ENCODE results near the gene KLF2.
"Not testable (repeated sequence)": the region's sequence is repeated elsewhere in the genome, so short reads cannot be mapped to it uniquely, and the experiment has no call there.

Gene KLF2

GRCh38 chr19:16338470-16339360 is 14.1 kb downstream of the KLF2 start:
- peaks cover 9% of the 10 kb centered on the region for H3K4me1 ChIP-seq (ENCODE audit: insufficient read depth, insufficient read length)
- H3K9me3 ChIP-seq (ENCODE audit: insufficient read depth, low read length): no peaks in the 10 kb centered on the region
- no peak overlapping the region for H3K9ac ChIP-seq (ENCODE audit: insufficient read length, low read depth)
- peaks cover 37% of the 10 kb centered on the region for H3K27me3 ChIP-seq (ENCODE audit: insufficient read depth, insufficient read length)
- no peak overlapping the region for H3K4me3 ChIP-seq (ENCODE audit: insufficient read length, low read depth)
- no peak for DNase-seq (ENCODE audit: low read depth, low spot score)
- H3K36me3 ChIP-seq (ENCODE audit: insufficient read depth, insufficient read length, low read length): no peaks in the 10 kb centered on the region
- TF ChIP-seq ZNF274 (IDR thresholded peaks at IDR 0.05; ENCODE audit: low read depth, low read length) (no peak), YY1 (IDR thresholded peaks at IDR 0.05; ENCODE audit: insufficient read depth, insufficient read length) (no peak), SUZ12 (IDR thresholded peaks at IDR 0.05; ENCODE audit: extremely low read depth, insufficient read depth, insufficient read length) (no peak)

- Histone ChIP-seq H3K27me3 (ENCODE audit: insufficient read depth, insufficient read length) (peaks cover 37% of the 10 kb centered on the region), H3K9me3 (ENCODE audit: insufficient read depth, low read length) (no peaks in the 10 kb centered on the region), H3K4me1 (ENCODE audit: insufficient read depth, insufficient read length) (peaks cover 9% of the 10 kb centered on the region), H3K36me3 (ENCODE audit: insufficient read depth, insufficient read length, low read length) (no peaks in the 10 kb centered on the region), H3K4me3 (ENCODE audit: insufficient read length, low read depth) (no peak overlapping the region), H3K9ac (ENCODE audit: insufficient read length, low read depth) (no peak overlapping the region)
- no peak for TF ChIP-seq SUZ12 (IDR thresholded peaks at IDR 0.05; ENCODE audit: extremely low read depth, insufficient read depth, insufficient read length)
- no peak for TF ChIP-seq ZNF274 (IDR thresholded peaks at IDR 0.05; ENCODE audit: low read depth, low read length)
- TF ChIP-seq YY1 (IDR thresholded peaks at IDR 0.05; ENCODE audit: insufficient read depth, insufficient read length): no peak
- no peak for DNase-seq (ENCODE audit: low read depth, low spot score)
Measured at GRCh38 chr19:16339361-16339725, 14.7 kb downstream of the KLF2 start.

DNA sequence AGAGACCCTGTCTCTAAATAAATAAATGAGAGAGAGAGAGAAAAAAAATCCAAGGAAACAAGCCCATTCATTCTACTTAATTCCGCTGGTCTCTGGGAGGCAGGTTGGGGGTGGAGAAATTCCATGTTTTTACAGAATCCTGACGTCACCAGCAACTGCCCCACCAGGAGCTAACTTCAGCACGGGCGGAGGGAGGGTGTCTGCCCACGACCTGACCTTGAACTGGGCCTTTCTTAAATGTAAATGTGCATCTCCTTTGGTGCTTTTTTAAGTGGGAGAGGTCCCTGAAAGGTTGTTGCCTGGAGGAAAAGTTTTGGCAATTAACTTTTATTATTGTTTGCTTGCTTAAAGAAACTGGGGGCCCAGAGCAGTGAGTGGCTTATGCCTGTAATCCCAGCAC is 15.5 kb downstream of the KLF2 start:
- peaks cover 37% of the 10 kb centered on the region for H3K27me3 ChIP-seq (ENCODE audit: insufficient read depth, insufficient read length)
- H3K4me1 ChIP-seq (ENCODE audit: insufficient read depth, insufficient read length): peaks cover 9% of the 10 kb centered on the region
- H3K9ac ChIP-seq (ENCODE audit: insufficient read length, low read depth): no peak overlapping the region
- DNase-seq (ENCODE audit: low read depth, low spot score): peak; percentile 36
- H3K36me3 ChIP-seq (ENCODE audit: insufficient read depth, insufficient read length, low read length): no peaks in the 10 kb centered on the region
- TF ChIP-seq ZNF274 (IDR thresholded peaks at IDR 0.05; ENCODE audit: low read depth, low read length): no peak
- no peak for TF ChIP-seq YY1 (IDR thresholded peaks at IDR 0.05; ENCODE audit: insufficient read depth, insufficient read length)
- TF ChIP-seq SUZ12 (IDR thresholded peaks at IDR 0.05; ENCODE audit: extremely low read depth, insufficient read depth, insufficient read length): no peak
- H3K9me3 ChIP-seq (ENCODE audit: insufficient read depth, low read length): no peaks in the 10 kb centered on the region
- no peak overlapping the region for H3K4me3 ChIP-seq (ENCODE audit: insufficient read length, low read depth)

GRCh38 chr19:16340654-16341053 is 16.0 kb downstream of the KLF2 start:
- DNase-seq (ENCODE audit: low read depth, low spot score): no peak
- TF ChIP-seq SUZ12 (IDR thresholded peaks at IDR 0.05; ENCODE audit: extremely low read depth, insufficient read depth, insufficient read length): no peak
- no peak for TF ChIP-seq YY1 (IDR thresholded peaks at IDR 0.05; ENCODE audit: insufficient read depth, insufficient read length)
- TF ChIP-seq ZNF274 (IDR thresholded peaks at IDR 0.05; ENCODE audit: low read depth, low read length): no peak
- no peaks in the 10 kb centered on the region for H3K9me3 ChIP-seq (ENCODE audit: insufficient read depth, low read length)
- H3K4me3 ChIP-seq (ENCODE audit: insufficient read length, low read depth): no peak overlapping the region
- H3K4me1 ChIP-seq (ENCODE audit: insufficient read depth, insufficient read length): peaks cover 7% of the 10 kb centered on the region
- no peaks in the 10 kb centered on the region for H3K36me3 ChIP-seq (ENCODE audit: insufficient read depth, insufficient read length, low read length)
- peaks cover 32% of the 10 kb centered on the region for H3K27me3 ChIP-seq (ENCODE audit: insufficient read depth, insufficient read length)
- no peak overlapping the region for H3K9ac ChIP-seq (ENCODE audit: insufficient read length, low read depth)

GRCh38 chr19:16342002-16342715 is 17.5 kb downstream of the KLF2 start:
- Histone ChIP-seq H3K9me3 (ENCODE audit: insufficient read depth, low read length) (no peaks in the 10 kb centered on the region), H3K9ac (ENCODE audit: insufficient read length, low read depth) (no peak overlapping the region), H3K27me3 (ENCODE audit: insufficient read depth, insufficient read length) (peaks cover 28% of the 10 kb centered on the region), H3K36me3 (ENCODE audit: insufficient read depth, insufficient read length, low read length) (no peaks in the 10 kb centered on the region), H3K4me3 (ENCODE audit: insufficient read length, low read depth) (no peak overlapping the region), H3K4me1 (ENCODE audit: insufficient read depth, insufficient read length) (peaks cover 7% of the 10 kb centered on the region)
- no peak for DNase-seq (ENCODE audit: low read depth, low spot score)
- TF ChIP-seq ZNF274 (IDR thresholded peaks at IDR 0.05; ENCODE audit: low read depth, low read length) (no peak), SUZ12 (IDR thresholded peaks at IDR 0.05; ENCODE audit: extremely low read depth, insufficient read depth, insufficient read length) (no peak), YY1 (IDR thresholded peaks at IDR 0.05; ENCODE audit: insufficient read depth, insufficient read length) (no peak)

DNA sequence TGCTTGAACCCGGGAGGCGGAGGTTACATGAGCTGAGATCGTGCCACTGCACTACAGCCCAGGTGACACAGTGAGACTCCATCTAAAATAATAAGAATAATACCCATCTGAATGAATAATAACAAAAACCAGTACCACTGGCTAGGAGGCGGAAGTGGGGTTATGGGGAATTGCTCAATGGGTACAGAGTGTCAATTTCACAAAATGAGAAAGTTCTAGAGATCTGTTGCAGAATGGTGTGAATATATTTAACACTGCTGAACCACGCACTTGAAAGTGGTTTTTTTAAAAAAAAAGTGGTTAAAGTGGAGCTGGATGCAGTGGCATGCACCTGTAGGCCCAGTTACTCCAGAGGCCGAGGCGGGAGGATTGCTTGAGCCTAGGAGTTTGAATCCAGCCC is 18.5 kb downstream of the KLF2 start:
- no peak for TF ChIP-seq SUZ12 (IDR thresholded peaks at IDR 0.05; ENCODE audit: extremely low read depth, insufficient read depth, insufficient read length)
- no peak for TF ChIP-seq YY1 (IDR thresholded peaks at IDR 0.05; ENCODE audit: insufficient read depth, insufficient read length)
- TF ChIP-seq ZNF274 (IDR thresholded peaks at IDR 0.05; ENCODE audit: low read depth, low read length): no peak
- no peak for DNase-seq (ENCODE audit: low read depth, low spot score)

DNA sequence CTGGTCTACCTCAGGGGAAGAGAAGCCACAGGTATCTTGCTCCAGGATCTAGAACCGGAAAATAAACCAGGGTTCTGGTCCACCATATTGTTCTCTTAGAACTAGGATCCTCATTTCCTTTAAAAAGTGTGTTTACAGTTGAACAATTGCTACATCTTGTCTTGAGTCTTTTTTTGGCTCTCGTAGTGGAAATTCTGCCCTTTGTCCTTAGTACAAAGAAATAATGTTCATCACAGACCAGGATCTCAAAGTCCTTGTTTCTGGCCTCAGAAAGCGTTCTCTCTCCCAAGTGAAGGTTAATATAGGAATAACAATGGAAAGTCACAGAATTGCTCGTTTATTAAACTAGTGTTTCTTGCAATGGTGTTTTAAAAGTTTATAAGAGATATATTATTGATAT is 20.8 kb downstream of the KLF2 start:
- Histone ChIP-seq H3K9ac (ENCODE audit: insufficient read length, low read depth) (no peak overlapping the region), H3K27me3 (ENCODE audit: insufficient read depth, insufficient read length) (peaks cover 5% of the 10 kb centered on the region), H3K4me3 (ENCODE audit: insufficient read length, low read depth) (no peak overlapping the region), H3K36me3 (ENCODE audit: insufficient read depth, insufficient read length, low read length) (no peaks in the 10 kb centered on the region), H3K9me3 (ENCODE audit: insufficient read depth, low read length) (no peaks in the 10 kb centered on the region), H3K4me1 (ENCODE audit: insufficient read depth, insufficient read length) (peaks cover 2% of the 10 kb centered on the region)
- TF ChIP-seq ZNF274 (IDR thresholded peaks at IDR 0.05; ENCODE audit: low read depth, low read length): no peak
- no peak for TF ChIP-seq YY1 (IDR thresholded peaks at IDR 0.05; ENCODE audit: insufficient read depth, insufficient read length)
- TF ChIP-seq SUZ12 (IDR thresholded peaks at IDR 0.05; ENCODE audit: extremely low read depth, insufficient read depth, insufficient read length): no peak
- no peak for DNase-seq (ENCODE audit: low read depth, low spot score)

More for the DNA sequence above, 18.5 kb downstream of the KLF2 start:
- Histone ChIP-seq H3K4me1 (ENCODE audit: insufficient read depth, insufficient read length) (peaks cover 6% of the 10 kb centered on the region), H3K36me3 (ENCODE audit: insufficient read depth, insufficient read length, low read length) (no peaks in the 10 kb centered on the region), H3K9me3 (ENCODE audit: insufficient read depth, low read length) (no peaks in the 10 kb centered on the region), H3K9ac (ENCODE audit: insufficient read length, low read depth) (no peak overlapping the region), H3K27me3 (ENCODE audit: insufficient read depth, insufficient read length) (peaks cover 19% of the 10 kb centered on the region), H3K4me3 (ENCODE audit: insufficient read length, low read depth) (no peak overlapping the region)

- not testable (repeated sequence) for DNase-seq (ENCODE audit: low read depth, low spot score); H3K9ac ChIP-seq (ENCODE audit: insufficient read length, low read depth); H3K4me3 ChIP-seq (ENCODE audit: insufficient read length, low read depth); H3K4me1 ChIP-seq (ENCODE audit: insufficient read depth, insufficient read length); H3K9me3 ChIP-seq (ENCODE audit: insufficient read depth, low read length); H3K36me3 ChIP-seq (ENCODE audit: insufficient read depth, insufficient read length, low read length); H3K27me3 ChIP-seq (ENCODE audit: insufficient read depth, insufficient read length)
Measured at GRCh38 chr19:16347099-16347498, 22.5 kb downstream of the KLF2 start.

Measured in NT2/D1 (cell line).